Measurements from ENCODE around the gene ARSB.
"Not testable (repeated sequence)": the region's sequence is repeated elsewhere in the genome, so short reads cannot be mapped to it uniquely, and the experiment has no call there.

Gene ARSB

GRCh38 chr5:78746021-78746770, 238.9 kb downstream of the ARSB start:
- DNase-seq: no peak

GRCh38 chr5:78744951-78745534, 240.1 kb downstream of the ARSB start:
- no peak for DNase-seq

- DNase-seq: no peak
Measured at GRCh38 chr5:78741019-78741418, 244.1 kb downstream of the ARSB start.

- DNase-seq: no peak
Measured at GRCh38 chr5:78738693-78739300, 246.3 kb downstream of the ARSB start.

- no peak for DNase-seq
Measured at GRCh38 chr5:78738104-78738503, 247.0 kb downstream of the ARSB start.

- DNase-seq: no peak
Measured at GRCh38 chr5:78735834-78736463, 249.2 kb downstream of the ARSB start.

- DNase-seq: no peak
Measured at GRCh38 chr5:78734950-78735349, 250.2 kb downstream of the ARSB start.

- DNase-seq: no peak
Measured at GRCh38 chr5:78734094-78734845, 250.8 kb downstream of the ARSB start.

- not testable (repeated sequence) for DNase-seq
Measured at GRCh38 chr5:78732721-78733120, 252.4 kb downstream of the ARSB start.

- no peak for DNase-seq
Measured at GRCh38 chr5:78731884-78732283, 253.2 kb downstream of the ARSB start.

GRCh38 chr5:78730300-78731094, 254.6 kb downstream of the ARSB start:
- no peak for DNase-seq

GRCh38 chr5:78727786-78728761, 257.0 kb downstream of the ARSB start:
- DNase-seq: no peak

Measured in NCI-H510A (cell line).